DMS 273 (cell line): ENCODE results near the gene NAV1.
"Not testable (repeated sequence)": the region's sequence is repeated elsewhere in the genome, so short reads cannot be mapped to it uniquely, and the experiment has no call there.

Experiments
- DNase-seq: peaks from one replicate; lab custom pipeline; 2025; ENCODE audit not compliant: unreplicated experiment; lab: John Stamatoyannopoulos, UW

The NAV1 gene

DNA sequence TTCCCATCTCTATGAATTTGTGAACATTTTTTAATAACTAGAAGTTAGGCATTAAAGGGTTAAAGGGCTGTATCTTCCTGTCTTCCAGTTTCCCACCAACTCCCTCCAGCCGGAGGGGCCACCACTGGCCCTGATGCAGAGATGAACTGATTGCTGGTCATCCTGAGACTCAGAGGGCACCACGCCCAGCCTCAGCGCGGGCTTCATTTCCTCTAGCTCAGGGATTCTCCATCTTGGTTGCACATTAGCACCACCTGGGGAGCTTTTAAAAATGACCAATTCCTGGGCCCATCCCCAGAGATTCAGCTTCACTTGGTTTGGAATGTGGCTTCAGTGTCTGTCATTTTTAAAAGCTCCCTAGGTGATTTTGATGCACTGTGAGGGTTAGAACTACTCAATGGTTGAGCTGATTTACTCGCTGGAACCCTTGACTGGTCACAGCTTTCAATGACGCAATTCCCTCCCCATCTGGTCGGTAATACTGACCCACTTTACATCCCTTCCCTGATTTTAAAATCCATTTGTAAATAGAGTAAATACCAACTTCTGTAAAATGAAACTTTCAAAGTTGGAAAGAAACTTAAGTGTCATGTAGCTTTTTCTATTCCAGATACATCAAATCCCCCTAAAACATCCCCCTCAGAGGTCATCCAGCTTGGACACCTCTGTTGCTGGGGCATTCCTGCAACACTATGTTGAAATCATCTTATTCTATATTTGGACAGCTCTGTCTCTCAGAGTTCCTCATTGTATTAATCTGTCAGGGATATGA, 5.1 kb downstream of the NAV1 start:
- no peak for DNase-seq

- no peak for DNase-seq
Observed at GRCh38 chr1:201544710-201545109, 5.8 kb downstream of the NAV1 start.

DNA sequence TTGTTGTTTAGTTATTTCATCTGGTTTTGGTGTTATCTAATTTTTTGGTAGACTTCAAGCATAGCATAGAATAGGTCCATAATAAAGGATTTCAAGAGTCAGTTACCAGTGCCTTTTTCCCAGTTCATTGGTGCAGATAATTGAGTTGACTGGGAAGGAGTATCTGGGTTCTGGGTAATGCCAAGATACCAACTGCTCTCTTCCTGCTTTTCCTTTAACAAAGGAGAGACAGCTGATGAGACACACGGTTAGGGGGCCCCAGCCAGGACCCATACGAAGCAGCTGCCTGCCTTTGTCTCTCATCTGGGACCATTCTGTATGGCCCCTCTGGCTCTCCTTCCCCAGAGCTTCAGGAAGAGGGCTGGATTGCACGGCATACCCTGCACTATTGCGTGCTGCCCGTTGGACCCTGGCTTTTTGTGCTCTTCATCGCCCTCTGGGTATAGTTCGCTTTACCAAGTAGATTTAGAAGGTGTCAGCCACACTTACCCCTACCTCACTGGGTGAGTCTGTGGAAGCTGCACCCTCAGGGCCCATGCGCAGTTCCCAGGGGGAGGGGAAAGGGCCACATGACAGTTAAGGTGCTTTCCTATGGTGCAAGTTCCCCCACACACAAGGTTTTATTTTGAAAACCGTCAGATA, 7.0 kb downstream of the NAV1 start:
- DNase-seq = peak; percentile 59

GRCh38 chr1:201549522-201549921, 10.6 kb downstream of the NAV1 start:
- DNase-seq = not testable (repeated sequence)

DNA sequence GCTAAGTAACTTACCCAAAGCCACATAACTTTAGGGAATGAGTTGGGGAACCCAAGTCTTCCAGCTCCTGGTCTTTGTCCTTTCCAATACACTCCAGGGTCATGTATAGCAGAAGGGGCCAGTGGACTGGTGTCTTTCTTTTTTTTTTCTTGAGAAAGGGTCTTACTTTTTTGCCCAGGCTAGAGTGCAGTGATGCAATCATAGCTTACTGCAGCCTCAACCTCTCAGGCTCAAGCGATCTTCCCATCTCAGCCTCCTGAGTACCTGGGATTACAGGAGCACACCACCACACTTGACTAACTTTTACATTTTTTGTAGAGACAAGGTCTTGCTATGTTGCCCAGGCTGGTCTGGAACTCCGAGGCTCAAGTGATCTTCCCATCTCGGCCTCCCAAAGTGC, 12.2 kb downstream of the NAV1 start:
- DNase-seq = no peak

- DNase-seq = no peak
Observed at GRCh38 chr1:201551877-201552731, 13.2 kb downstream of the NAV1 start.

- peak; percentile 58 for DNase-seq
Observed at GRCh38 chr1:201552941-201553351, 14.0 kb downstream of the NAV1 start.

GRCh38 chr1:201553496-201554189, 14.7 kb downstream of the NAV1 start:
- no peak for DNase-seq

DNA sequence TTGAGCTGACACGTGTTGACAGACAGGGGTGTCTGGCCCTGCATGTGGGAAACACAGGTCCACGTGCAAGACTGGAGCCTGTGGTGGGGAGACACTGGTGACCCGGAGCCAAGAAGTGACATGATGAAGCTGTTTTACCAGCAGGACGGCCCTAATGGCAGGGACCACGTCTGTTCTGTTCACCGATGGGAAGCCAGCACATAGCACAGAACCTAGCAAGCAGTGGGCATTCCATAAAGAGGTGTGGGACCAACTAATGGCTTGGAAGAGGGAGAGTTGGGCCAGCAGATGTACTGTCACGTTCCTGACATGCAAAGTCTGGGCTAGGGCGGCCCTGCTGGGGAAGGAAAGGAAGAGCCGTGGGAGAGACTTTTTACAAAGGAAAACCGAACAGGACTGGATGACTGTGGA, 15.3 kb downstream of the NAV1 start:
- no peak for DNase-seq

DNA sequence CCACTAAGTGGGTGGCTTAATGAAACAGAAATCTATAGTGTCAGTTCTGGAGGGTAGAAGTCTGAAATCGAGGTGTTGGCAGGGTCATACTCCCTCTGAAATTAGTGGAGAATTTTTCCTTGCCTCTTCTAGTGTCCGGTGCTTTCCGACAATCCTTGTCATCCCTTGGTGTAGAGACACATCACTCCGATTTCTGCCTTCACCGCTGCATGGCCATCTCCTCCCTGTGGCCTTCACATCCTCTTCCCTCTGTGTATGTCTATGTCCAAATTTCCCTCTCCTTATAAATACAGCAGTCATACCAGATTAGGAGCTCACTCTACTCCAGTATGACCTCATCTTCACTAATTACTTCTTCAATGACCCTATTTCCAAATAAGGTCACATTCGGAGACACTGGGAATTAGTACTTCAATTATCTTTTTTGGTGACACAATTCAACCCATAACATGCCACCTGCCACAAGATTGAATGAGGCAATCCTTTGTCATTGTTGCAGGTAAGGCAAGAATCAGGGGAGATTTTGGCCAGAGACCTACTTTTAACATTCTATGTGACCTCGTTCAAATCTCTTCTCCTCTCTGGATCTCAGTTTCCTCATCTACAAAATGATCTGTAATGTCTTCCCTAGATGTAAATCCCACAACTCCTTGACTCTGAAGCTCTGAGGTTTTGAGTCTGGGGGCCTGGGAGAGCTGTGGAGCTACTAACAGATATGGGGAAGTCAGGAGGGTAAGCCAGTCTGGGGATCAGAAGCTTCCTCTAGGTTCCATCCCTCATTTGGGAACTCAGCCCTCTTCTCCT, 16.1 kb downstream of the NAV1 start:
- DNase-seq = peak; percentile 43

DNA sequence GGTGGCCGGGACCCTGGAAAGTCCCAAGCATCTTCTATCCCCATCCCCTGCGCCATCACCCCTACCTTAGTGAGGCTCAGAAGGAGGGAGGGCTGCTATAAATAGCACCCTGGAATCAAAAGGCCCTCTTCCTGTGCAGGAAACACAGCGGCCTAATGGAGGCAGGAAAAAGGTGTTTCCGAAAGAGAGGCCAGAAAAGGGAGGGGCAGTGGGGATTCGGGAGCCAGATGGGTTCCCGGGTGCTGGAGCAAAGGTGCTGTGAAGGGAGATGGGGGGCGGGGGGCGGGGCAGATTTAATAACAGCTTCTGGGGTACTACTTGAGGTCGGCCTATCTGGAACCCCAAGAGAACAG, 16.6 kb downstream of the NAV1 start:
- DNase-seq = no peak

- DNase-seq = no peak
Observed at GRCh38 chr1:201556841-201557571, 18.1 kb downstream of the NAV1 start.

DNA sequence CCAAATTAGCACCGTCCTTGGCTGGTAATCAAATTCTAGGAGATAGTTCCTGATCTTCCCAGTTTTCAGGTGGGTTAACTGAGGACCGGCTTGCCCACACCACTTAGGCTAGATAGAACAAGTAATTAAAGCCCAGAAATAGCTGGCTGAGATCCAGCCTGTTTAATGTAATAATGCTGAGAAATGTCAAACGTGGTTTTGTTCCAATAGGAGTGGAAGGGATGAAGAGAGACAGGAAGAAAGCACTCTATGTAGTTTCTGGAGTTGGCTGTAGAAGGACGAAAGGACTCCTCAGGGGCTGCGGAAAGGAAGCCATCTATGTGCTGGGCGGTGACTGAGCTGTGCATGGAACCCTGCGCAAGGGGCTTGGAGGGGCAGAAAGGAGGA, 18.6 kb downstream of the NAV1 start:
- no peak for DNase-seq

DNA sequence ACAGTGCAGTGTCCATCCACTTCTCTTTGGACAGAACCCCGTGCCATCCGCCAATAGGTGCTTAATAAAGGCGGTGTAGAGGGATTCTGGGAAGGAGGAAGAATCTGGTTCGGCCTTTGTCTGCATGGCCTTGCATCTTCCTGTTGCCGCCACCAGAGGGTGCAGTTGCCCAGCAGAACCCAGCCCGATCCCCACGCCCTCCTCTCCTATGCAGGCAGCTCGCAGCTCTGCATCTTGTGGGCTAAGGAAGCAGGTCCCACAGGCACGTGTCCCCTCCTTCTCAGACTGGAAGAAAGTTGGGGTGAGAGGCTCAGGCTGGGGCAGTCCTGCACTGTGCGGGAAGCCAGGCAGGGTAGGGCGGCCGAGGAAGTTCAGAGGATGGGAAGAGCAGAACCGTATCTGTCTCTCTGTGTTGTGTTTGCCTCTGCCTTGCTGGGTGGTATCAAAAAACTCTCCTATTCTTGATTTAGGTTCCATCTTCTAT, 20.8 kb downstream of the NAV1 start:
- DNase-seq = peak; percentile 89

- DNase-seq = no peak
Observed at GRCh38 chr1:201560328-201561194, 21.6 kb downstream of the NAV1 start.

- DNase-seq = no peak
Observed at GRCh38 chr1:201561195-201561564, 22.3 kb downstream of the NAV1 start.

GRCh38 chr1:201561601-201562000, 22.7 kb downstream of the NAV1 start:
- no peak for DNase-seq

- peak; percentile 39 for DNase-seq
Observed at GRCh38 chr1:201562257-201562656, 23.3 kb downstream of the NAV1 start.
